ENCODE results near the gene THSD7B.

DNA sequence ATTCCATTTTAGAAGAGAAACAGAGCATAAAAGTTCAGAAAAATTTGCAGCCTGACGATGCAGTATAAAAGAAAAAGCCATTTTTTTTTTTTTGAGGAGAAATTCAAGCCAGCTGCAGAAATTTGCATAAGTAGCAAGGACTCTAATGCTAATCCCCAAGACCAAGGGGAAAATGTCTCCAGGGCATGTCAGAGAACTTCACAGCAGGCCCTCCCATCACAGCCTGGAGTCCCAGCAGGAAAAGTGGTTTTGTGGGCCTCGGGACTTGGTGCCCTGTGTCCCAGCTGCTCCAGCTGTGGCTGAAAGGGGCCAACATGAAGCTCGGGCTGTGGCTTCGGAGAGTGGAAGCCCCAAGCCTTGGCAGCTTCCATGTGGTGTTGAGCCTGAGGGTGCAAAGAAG, 873.6 kb downstream of the THSD7B start:
- TF ChIP-seq NR3C1 (IDR thresholded peaks at IDR 0.05) (no peak), RAD21 (conservative IDR thresholded peaks at IDR 0.05 in 1 of 2, IDR thresholded peaks at IDR 0.05 in 1 of 2) (no peak)
